HepG2 (cell line): Measurements from ENCODE around the gene GLT1D1. TPM values are rescaled to one million over a fixed set of nuclear protein-coding genes. Genes with fewer than 3 reads are reported as not detected.

Experiments
- ATAC-seq: fragments of 200-7000 bp; cut with Tn5 transposase; 3 replicates; pipeline ENCODE4 v1.9.1; 2020; ENCODE audit warnings: mild to moderate bottlenecking, moderate library complexity
- BruUV-seq: library from RNA; stranded (reverse); fragments of 400-500 nt; replicated peaks from 2 replicates; lab custom pipeline; 2021; lab: Mats Ljungman, UMichigan
- CTCF ChIA-PET: fragments of 300-600 bp; formaldehyde crosslinking; extraction: SDS; loops from one replicate; lab custom pipeline; 2021; ENCODE audit warnings: low total read pairs, inconsistent platforms, low intra/inter-chr PET ratio; lab: Yijun Ruan, JAX
- POLR2A ChIA-PET: fragments of 350-600 bp; sonication (Branson Sonifier 250); formaldehyde crosslinking; loops from one replicate; lab custom pipeline; 2020; ENCODE audit warnings: antibody characterized with exemption, inconsistent platforms; lab: Yijun Ruan, JAX
- DNase-seq: peaks from one replicate; pipeline ENCODE4 v3.0.0-alpha.2; 2015; ENCODE audit warnings: low spot score
- FAIRE-seq: peaks from 3 replicates; lab custom pipeline; 2011; peaks lifted over from hg19 to GRCh38; lab: Jason Lieb, UNC
- H2AFZ ChIP-seq: one replicate; pipeline ENCODE4 v1.6.1; 2011; ENCODE audit warnings: low read length, inconsistent platforms
- H3K27ac ChIP-seq: fragments of 300-600 bp; 3 replicates; pipeline ENCODE4 v1.8.0; 2011; ENCODE audit warnings: mixed run types, mild to moderate bottlenecking, mixed read lengths, low read length, inconsistent platforms; ENCODE audit not compliant: insufficient read depth; ENCODE audit errors: extremely low read length
- H3K27me3 ChIP-seq, 2 experiments: fragments of 200-600 bp in 1 of 2; 2 replicates in 1 of 2; 3 replicates in 1 of 2; pipeline versions ENCODE4 v1.6.0 to v1.8.0; 2011; ENCODE audit warnings: low read length in 2 of 2, mild to moderate bottlenecking in 2 of 2, moderate library complexity in 2 of 2, inconsistent platforms in 1 of 2; ENCODE audit not compliant: insufficient read depth in 2 of 2, control insufficient read depth in 1 of 2
- H3K36me3 ChIP-seq, 2 experiments: fragments of 200-600 bp in 1 of 2; replicated peaks in 1 of 2; 2 replicates in 1 of 2; 3 replicates in 1 of 2; pipeline versions ENCODE4 v1.5.1 to v1.8.0; 2011; ENCODE audit warnings: low read length in 2 of 2, inconsistent platforms in 1 of 2; ENCODE audit not compliant: insufficient read depth in 2 of 2, control insufficient read depth in 1 of 2
- H3K4me1 ChIP-seq: 2 replicates; pipeline ENCODE4 v1.5.1; 2012; ENCODE audit warnings: low read length, inconsistent platforms; ENCODE audit not compliant: insufficient read depth
- H3K4me2 ChIP-seq: 2 replicates; pipeline ENCODE4 v1.6.0; 2011; ENCODE audit warnings: low read depth, low read length, inconsistent platforms
- H3K4me3 ChIP-seq, 3 experiments: fragments of 200-600 bp in 1 of 3; sonication (generic), shearing (Covaris generic) in 1 of 3; replicated peaks in 1 of 3; 2 replicates each; pipeline ENCODE4 v1.5.1; 2011 to 2016; ENCODE audit warnings: low read length in 3 of 3, inconsistent platforms in 2 of 3, low read depth in 2 of 3, mild to moderate bottlenecking in 2 of 3, control low read depth in 1 of 3, mixed read lengths in 1 of 3; ENCODE audit not compliant: insufficient read depth in 1 of 3
- H3K79me2 ChIP-seq: one replicate; pipeline ENCODE4 v1.6.1; 2011; ENCODE audit warnings: low read length, inconsistent platforms; ENCODE audit not compliant: insufficient read depth
- H3K9ac ChIP-seq: 2 replicates; pipeline ENCODE4 v1.6.0; 2011; ENCODE audit warnings: mild to moderate bottlenecking, low read depth, low read length, inconsistent platforms; ENCODE audit not compliant: insufficient read depth
- H3K9me3 ChIP-seq: 2 replicates; pipeline ENCODE4 v1.5.1; 2012; ENCODE audit warnings: mild to moderate bottlenecking, low read length
- H4K20me1 ChIP-seq: 2 replicates; pipeline ENCODE4 v1.6.0; 2011; ENCODE audit warnings: inconsistent platforms, mild to moderate bottlenecking, low read length, moderate library complexity; ENCODE audit not compliant: insufficient read depth
- ZNF691 ChIP-seq: sonication (generic); formaldehyde crosslinking; IDR thresholded peaks from 2 replicates; pipeline ENCODE4 v1.4.0; 2020; ENCODE audit warnings: missing genetic modification reagents, low read depth, mild to moderate bottlenecking, borderline replicate concordance
- WGBS: methylation state at CpG from one replicate; pipeline ENCODE4 v1.1.6; 2017; ENCODE audit warnings: low lambda C conversion rate; 5-methylcytosine and 5-hydroxymethylcytosine counted together
- in situ Hi-C: cut with HindIII; loops from 2 replicates; pipeline ENCODE4 v1.10.0; 2017; ENCODE audit warnings: low pct_unique_long_range_greater_than_20kb; ENCODE audit not compliant: extremely low pct_ligation_motif_present
- intact Hi-C: fragments of 100-400 bp; cut with micrococcal nuclease; formaldehyde crosslinking; loops from one replicate; pipeline ENCODE4 v1.10.0; 2022; ENCODE audit not compliant: unreplicated experiment
- polyA plus RNA-seq, 8 experiments: library from polyadenylated mRNA; depleted of rRNA in 3 of 8; stranded (reverse) in 7 of 8; unstranded in 1 of 8; fragments of >200 nt; fragmentation: Illumina TruSeq in 4 of 8; extraction: Trizol in 4 of 8; gene quantifications; 2 replicates each; pipeline versions ENCODE4 v1.2.1 to v1.2.3, GENCODE V29; 2011 to 2016; ENCODE audit warnings: low read depth in 4 of 8, missing spikeins in 1 of 8, mixed read lengths in 1 of 8; ENCODE audit not compliant: insufficient read depth in 1 of 8
- total RNA-seq, 5 experiments: library from RNA; depleted of rRNA; stranded (reverse); fragments of >200 nt; fragmentation: Illumina TruSeq; extraction: Trizol; gene quantifications; 2 replicates each; pipeline ENCODE4 v1.2.3, GENCODE V29; 2016; ENCODE audit warnings: low read depth in 1 of 5
- TF ChIP-seq, protein P1 (sequence below): sonication (generic); formaldehyde crosslinking; IDR thresholded peaks from 2 replicates; pipeline ENCODE4 v1.5.0; 2020; ENCODE audit warnings: mild to moderate bottlenecking, missing genetic modification reagents, moderate library complexity
- TF ChIP-seq, protein P2 (sequence below): IDR thresholded peaks from 2 replicates; pipeline ENCODE4 v1.6.1; 2012; ENCODE audit warnings: low read depth, low read length, improper control_type of control experiment

GLT1D1 gene
- total and polyA plus RNA-seq, 2 of the 13 experiments (the other 11 are each of a cell fraction or from before 2014, with no cell fraction given), result 0.09 to 0.17 TPM

GRCh38 chr12:128982933-128983332 lies 129.7 kb downstream of the GLT1D1 start:
- in situ Hi-C loops, result no loop called here
- no peak for ATAC-seq
- POLR2A ChIA-PET, result no interaction called here

More at GRCh38 chr12:128982933-128983332, 129.7 kb downstream of the GLT1D1 start:
- H2AFZ ChIP-seq, result no peak overlapping the region
- H3K4me1 ChIP-seq, result no peaks in the 10 kb centered on the region
- no peaks in the 10 kb centered on the region for H3K36me3 ChIP-seq
- H3K4me3 ChIP-seq, result no peak overlapping the region
- H3K79me2 ChIP-seq, result no peaks in the 10 kb centered on the region
- H3K27me3 ChIP-seq, result no peaks in the 10 kb centered on the region
- TF ChIP-seq ZNF691, result no peak
- TF ChIP-seq, protein P1, sequence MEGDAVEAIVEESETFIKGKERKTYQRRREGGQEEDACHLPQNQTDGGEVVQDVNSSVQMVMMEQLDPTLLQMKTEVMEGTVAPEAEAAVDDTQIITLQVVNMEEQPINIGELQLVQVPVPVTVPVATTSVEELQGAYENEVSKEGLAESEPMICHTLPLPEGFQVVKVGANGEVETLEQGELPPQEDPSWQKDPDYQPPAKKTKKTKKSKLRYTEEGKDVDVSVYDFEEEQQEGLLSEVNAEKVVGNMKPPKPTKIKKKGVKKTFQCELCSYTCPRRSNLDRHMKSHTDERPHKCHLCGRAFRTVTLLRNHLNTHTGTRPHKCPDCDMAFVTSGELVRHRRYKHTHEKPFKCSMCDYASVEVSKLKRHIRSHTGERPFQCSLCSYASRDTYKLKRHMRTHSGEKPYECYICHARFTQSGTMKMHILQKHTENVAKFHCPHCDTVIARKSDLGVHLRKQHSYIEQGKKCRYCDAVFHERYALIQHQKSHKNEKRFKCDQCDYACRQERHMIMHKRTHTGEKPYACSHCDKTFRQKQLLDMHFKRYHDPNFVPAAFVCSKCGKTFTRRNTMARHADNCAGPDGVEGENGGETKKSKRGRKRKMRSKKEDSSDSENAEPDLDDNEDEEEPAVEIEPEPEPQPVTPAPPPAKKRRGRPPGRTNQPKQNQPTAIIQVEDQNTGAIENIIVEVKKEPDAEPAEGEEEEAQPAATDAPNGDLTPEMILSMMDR (CRISPR knock-in tag), result no peak
- TF ChIP-seq, protein P2, sequence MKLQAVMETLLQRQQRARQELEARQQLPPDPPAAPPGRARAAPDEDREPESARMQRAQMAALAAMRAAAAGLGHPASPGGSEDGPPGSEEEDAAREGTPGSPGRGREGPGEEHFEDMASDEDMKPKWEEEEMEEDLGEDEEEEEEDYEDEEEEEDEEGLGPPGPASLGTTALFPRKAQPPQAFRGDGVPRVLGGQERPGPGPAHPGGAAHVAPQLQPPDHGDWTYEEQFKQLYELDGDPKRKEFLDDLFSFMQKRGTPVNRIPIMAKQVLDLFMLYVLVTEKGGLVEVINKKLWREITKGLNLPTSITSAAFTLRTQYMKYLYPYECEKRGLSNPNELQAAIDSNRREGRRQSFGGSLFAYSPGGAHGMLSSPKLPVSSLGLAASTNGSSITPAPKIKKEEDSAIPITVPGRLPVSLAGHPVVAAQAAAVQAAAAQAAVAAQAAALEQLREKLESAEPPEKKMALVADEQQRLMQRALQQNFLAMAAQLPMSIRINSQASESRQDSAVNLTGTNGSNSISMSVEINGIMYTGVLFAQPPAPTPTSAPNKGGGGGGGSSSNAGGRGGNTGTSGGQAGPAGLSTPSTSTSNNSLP, result no peak
- no peaks in the 10 kb centered on the region for H3K9me3 ChIP-seq
- DNase-seq (no peak), FAIRE-seq (no peak)
- H3K27ac ChIP-seq, result no peak overlapping the region
- intact Hi-C loops, result no loop called here
- H3K4me2 ChIP-seq, result no peak overlapping the region
- 56% methylated on average over 9 of the region's 9 CpGs for WGBS
- H3K9ac ChIP-seq, result no peak overlapping the region
- H4K20me1 ChIP-seq, result no peaks in the 10 kb centered on the region
- CTCF ChIA-PET, result no interaction called here
- no TSS peak for BruUV-seq
